NB4 (cell line): Measurements from ENCODE around the gene CYP26B1.

ENCODE experiments used
- POLR2A ChIP-seq: IDR thresholded peaks from 2 replicates; pipeline ENCODE4 v1.6.1; 2011; ENCODE audit warnings: mild to moderate bottlenecking; ENCODE audit not compliant: insufficient read length; ENCODE audit errors: extremely low read depth
- TF ChIP-seq, protein P1 (sequence below): IDR thresholded peaks from one replicate; pipeline ENCODE4 v1.5.1; 2012; ENCODE audit warnings: low read depth, low read length

DNA sequence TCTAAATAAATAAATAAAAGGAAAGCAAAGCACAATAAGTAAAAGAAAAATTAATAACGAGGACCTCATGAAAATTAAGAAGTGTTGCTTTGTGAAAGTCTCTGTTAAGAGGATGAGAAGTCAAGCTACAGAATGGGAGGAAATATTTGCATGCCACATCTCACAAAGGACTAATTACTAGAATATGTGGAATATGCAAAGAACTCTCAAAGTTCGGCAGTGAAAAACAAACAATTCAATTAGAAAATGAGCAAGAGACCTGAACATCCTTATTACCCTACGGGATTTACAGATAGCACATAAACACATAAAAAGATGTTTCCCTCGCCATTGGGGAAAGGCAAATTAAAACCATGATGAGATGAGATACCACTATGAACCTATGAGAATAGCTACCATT is 23.3 kb downstream of the CYP26B1 start:
- no peak for TF ChIP-seq POLR2A
- TF ChIP-seq, protein P1, sequence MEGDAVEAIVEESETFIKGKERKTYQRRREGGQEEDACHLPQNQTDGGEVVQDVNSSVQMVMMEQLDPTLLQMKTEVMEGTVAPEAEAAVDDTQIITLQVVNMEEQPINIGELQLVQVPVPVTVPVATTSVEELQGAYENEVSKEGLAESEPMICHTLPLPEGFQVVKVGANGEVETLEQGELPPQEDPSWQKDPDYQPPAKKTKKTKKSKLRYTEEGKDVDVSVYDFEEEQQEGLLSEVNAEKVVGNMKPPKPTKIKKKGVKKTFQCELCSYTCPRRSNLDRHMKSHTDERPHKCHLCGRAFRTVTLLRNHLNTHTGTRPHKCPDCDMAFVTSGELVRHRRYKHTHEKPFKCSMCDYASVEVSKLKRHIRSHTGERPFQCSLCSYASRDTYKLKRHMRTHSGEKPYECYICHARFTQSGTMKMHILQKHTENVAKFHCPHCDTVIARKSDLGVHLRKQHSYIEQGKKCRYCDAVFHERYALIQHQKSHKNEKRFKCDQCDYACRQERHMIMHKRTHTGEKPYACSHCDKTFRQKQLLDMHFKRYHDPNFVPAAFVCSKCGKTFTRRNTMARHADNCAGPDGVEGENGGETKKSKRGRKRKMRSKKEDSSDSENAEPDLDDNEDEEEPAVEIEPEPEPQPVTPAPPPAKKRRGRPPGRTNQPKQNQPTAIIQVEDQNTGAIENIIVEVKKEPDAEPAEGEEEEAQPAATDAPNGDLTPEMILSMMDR: no peak
